ENCODE measurements around the gene UBL5. TPM values are rescaled to one million over a fixed set of nuclear protein-coding genes. Genes with fewer than 3 reads are reported as not detected.
"Not testable (repeated sequence)": the region's sequence is repeated elsewhere in the genome, so short reads cannot be mapped to it uniquely, and the experiment has no call there.

The UBL5 gene
- total RNA-seq, 2 donors from 2014 or later: 113 to 120 TPM

GRCh38 chr19:9786342-9786741 lies 41.4 kb upstream of the UBL5 start:
- H3K36me3 ChIP-seq (replicated peaks in 1 of 2; ENCODE audit: insufficient read depth in 1 of 2, low read depth in 2 of 2): no peaks in the 10 kb centered on the region
- WGBS, 2 donors: 39 to 42% methylated on average over 9 of the region's 9 CpGs
- intact Hi-C loops (cut with DNase I): loop anchor here (10.0 kb wide), 1 partner anchor 582 kb away; no protein-coding TSS in a partner anchor
- H3K4me1 ChIP-seq: peaks cover 24% of the 10 kb centered on the region
- H3K9me3 ChIP-seq: no peaks in the 10 kb centered on the region
- DNase-seq (no peak), ATAC-seq (no peak)
- peak overlapping the region; percentile 70 to 99 (median 90) for H3K27ac ChIP-seq
- peak overlapping the region; percentile 9 to 43 for H3K4me3 ChIP-seq
- no peaks in the 10 kb centered on the region for H3K27me3 ChIP-seq
- no peak for TF ChIP-seq CTCF (IDR thresholded peaks at IDR 0.05)
- no peak for TF ChIP-seq POLR2A (IDR thresholded peaks at IDR 0.05)

- intact Hi-C loops (cut with DNase I): loop anchor here (10.0 kb wide), 1 partner anchor 582 kb away; no protein-coding TSS in a partner anchor
- Histone ChIP-seq H3K36me3 (replicated peaks in 1 of 2; ENCODE audit: insufficient read depth in 1 of 2, low read depth in 2 of 2) (no peaks in the 10 kb centered on the region), H3K27me3 (no peaks in the 10 kb centered on the region), H3K4me3 (no peak overlapping the region), H3K27ac (peak overlapping the region in 2 of 4 donors; percentile 8 to 93), H3K9me3 (no peaks in the 10 kb centered on the region), H3K4me1 (peaks cover 26% of the 10 kb centered on the region)
- ATAC-seq (no peak), DNase-seq (no peak)
- TF ChIP-seq POLR2A (IDR thresholded peaks at IDR 0.05) (no peak), CTCF (IDR thresholded peaks at IDR 0.05) (no peak)
- 94 to 95% methylated on average over 8 of the region's 8 CpGs for WGBS, 2 donors
Observed at GRCh38 chr19:9786819-9787218, 40.9 kb upstream of the UBL5 start.

- not testable (repeated sequence) for DNase-seq; H3K9me3 ChIP-seq; H3K4me3 ChIP-seq; H3K27me3 ChIP-seq; H3K36me3 ChIP-seq (replicated peaks in 1 of 2; ENCODE audit: insufficient read depth in 1 of 2, low read depth in 2 of 2); H3K27ac ChIP-seq; ATAC-seq
- peaks cover 26% of the 10 kb centered on the region for H3K4me1 ChIP-seq
- 84 to 91% methylated on average over 13 of the region's 13 CpGs for WGBS, 2 donors
- intact Hi-C loops (cut with DNase I): loop anchor here (10.0 kb wide), 1 partner anchor 584 kb away; no protein-coding TSS in a partner anchor
Observed at GRCh38 chr19:9788604-9789003, 39.1 kb upstream of the UBL5 start.

GRCh38 chr19:9789066-9789465 lies 38.7 kb upstream of the UBL5 start:
- Histone ChIP-seq H3K27me3 (no peaks in the 10 kb centered on the region), H3K27ac (no peak overlapping the region), H3K9me3 (no peaks in the 10 kb centered on the region), H3K4me3 (no peak overlapping the region), H3K4me1 (peaks cover 22% of the 10 kb centered on the region), H3K36me3 (replicated peaks in 1 of 2; ENCODE audit: insufficient read depth in 1 of 2, low read depth in 2 of 2) (no peaks in the 10 kb centered on the region)
- WGBS, 2 donors: 60 to 67% methylated on average over 11 of the region's 11 CpGs
- DNase-seq: no peak
- TF ChIP-seq CTCF (IDR thresholded peaks at IDR 0.05): no peak
- TF ChIP-seq POLR2A (IDR thresholded peaks at IDR 0.05): no peak
- intact Hi-C loops (cut with DNase I): loop anchor here (10.0 kb wide), 1 partner anchor 584 kb away; no protein-coding TSS in a partner anchor
- no peak for ATAC-seq

GRCh38 chr19:9789579-9789978 lies 38.1 kb upstream of the UBL5 start:
- peaks cover 16% of the 10 kb centered on the region for H3K4me1 ChIP-seq
- not testable (repeated sequence) for ATAC-seq; H3K27ac ChIP-seq; H3K9me3 ChIP-seq; H3K4me3 ChIP-seq; H3K27me3 ChIP-seq; H3K36me3 ChIP-seq (replicated peaks in 1 of 2; ENCODE audit: insufficient read depth in 1 of 2, low read depth in 2 of 2); DNase-seq
- WGBS, 2 donors: 37 to 44% methylated on average over 5 of the region's 5 CpGs
- intact Hi-C loops (cut with DNase I): loop anchor here (10.0 kb wide), 1 partner anchor 585 kb away; no protein-coding TSS in a partner anchor

- intact Hi-C loops (cut with DNase I): loop anchor here (10.0 kb wide), 1 partner anchor 166 kb away; the partner anchor contains the start of gene ZNF561
- not testable (repeated sequence) for H3K9me3 ChIP-seq; H3K36me3 ChIP-seq (replicated peaks in 1 of 2; ENCODE audit: insufficient read depth in 1 of 2, low read depth in 2 of 2); ATAC-seq; H3K4me3 ChIP-seq; DNase-seq; H3K27me3 ChIP-seq
- H3K27ac ChIP-seq: peak overlapping the region in 3 of 4 donors; percentile 55 to 91 (median 77)
- 70 to 78% methylated on average over 6 of the region's 6 CpGs for WGBS, 2 donors
- H3K4me1 ChIP-seq: peaks cover 14% of the 10 kb centered on the region
Observed at GRCh38 chr19:9791073-9791367, 36.7 kb upstream of the UBL5 start.
